BJ (cell line): ENCODE data around the gene ADARB1. TPM values are rescaled to one million over a fixed set of nuclear protein-coding genes. Genes with fewer than 3 reads are reported as not detected.

Source experiments
- CTCF ChIA-PET: fragments of 350-600 bp; formaldehyde crosslinking; extraction: SDS; loops from one replicate; lab custom pipeline; 2021; ENCODE audit warnings: antibody characterized with exemption, inconsistent platforms; lab: Yijun Ruan, JAX
- POLR2A ChIA-PET: fragments of 300-600 bp; sonication (Branson Sonifier 250); formaldehyde crosslinking; extraction: SDS; loops from one replicate; lab custom pipeline; 2021; ENCODE audit warnings: antibody characterized with exemption; lab: Charles Lee
- DNase-seq: peaks from one replicate; pipeline ENCODE4 v3.0.0-alpha.2; 2011; ENCODE audit warnings: low read depth
- H3K27me3 ChIP-seq: 2 replicates; pipeline ENCODE4 v1.6.0; 2011; ENCODE audit warnings: low read length; ENCODE audit not compliant: control insufficient read depth, insufficient read depth
- H3K36me3 ChIP-seq: 2 replicates; pipeline ENCODE4 v1.5.1; 2011; ENCODE audit warnings: low read length; ENCODE audit not compliant: control insufficient read depth, insufficient read depth
- H3K4me3 ChIP-seq: 2 replicates; pipeline ENCODE4 v1.5.1; 2011; ENCODE audit warnings: low read depth, mild to moderate bottlenecking, control low read depth, low read length
- CTCF ChIP-seq: IDR thresholded peaks from 2 replicates; pipeline ENCODE4 v1.5.1; 2011; ENCODE audit warnings: low read depth, mild to moderate bottlenecking, control low read depth, inconsistent platforms, low read length, moderate library complexity; ENCODE audit not compliant: insufficient read depth
- polyA plus RNA-seq: library from polyadenylated mRNA; depleted of rRNA; stranded (reverse); fragments of >200 nt; gene quantifications from 2 replicates; pipeline ENCODE4 v1.2.3, GENCODE V29; 2011

Gene ADARB1
- polyA plus RNA-seq, 1 experiment, result 10.9 TPM

GRCh38 chr21:45222001-45222400, 147.6 kb downstream of the ADARB1 start:
- ChIA-PET POLR2A (no interaction called here), CTCF (no interaction called here)
- DNase-seq, result no peak
- H3K4me3 ChIP-seq, result no peak overlapping the region
- TF ChIP-seq CTCF, result no peak
- peaks cover 8% of the 10 kb centered on the region for H3K27me3 ChIP-seq
- H3K36me3 ChIP-seq, result peaks cover 8% of the 10 kb centered on the region

- ChIA-PET CTCF (interaction anchor here (1.0 to 1.6 kb wide), 2 partner anchors 86 to 94 kb away, joined by 3 to 4 read pairs; no protein-coding TSS in a partner anchor), POLR2A (no interaction called here)
- DNase-seq, result no peak
- no peak for TF ChIP-seq CTCF
- Histone ChIP-seq H3K4me3 (no peak overlapping the region), H3K36me3 (peaks cover 8% of the 10 kb centered on the region), H3K27me3 (peaks cover 8% of the 10 kb centered on the region)
Measured at GRCh38 chr21:45223236-45224185, 149.1 kb downstream of the ADARB1 start.

- Histone ChIP-seq H3K27me3 (peaks cover 8% of the 10 kb centered on the region), H3K4me3 (no peak overlapping the region), H3K36me3 (peaks cover 8% of the 10 kb centered on the region)
- ChIA-PET POLR2A (no interaction called here), CTCF (interaction anchor here (1.0 to 1.6 kb wide), 2 partner anchors 16 to 95 kb away, joined by 4 read pairs; no protein-coding TSS in a partner anchor)
- no peak for DNase-seq
- TF ChIP-seq CTCF, result no peak
Measured at GRCh38 chr21:45224189-45224938, 150.0 kb downstream of the ADARB1 start.

- peaks cover 8% of the 10 kb centered on the region for H3K27me3 ChIP-seq
- POLR2A ChIA-PET, result no interaction called here
- CTCF ChIA-PET, result interaction anchor here (1.0 kb wide), 1 partner anchor 17 kb away, joined by 4 read pairs; no protein-coding TSS in a partner anchor
- peaks cover 8% of the 10 kb centered on the region for H3K36me3 ChIP-seq
- DNase-seq, result no peak
- no peak overlapping the region for H3K4me3 ChIP-seq
- TF ChIP-seq CTCF, result no peak
Measured at GRCh38 chr21:45225041-45225740, 150.8 kb downstream of the ADARB1 start.
